ENCODE measurements around the gene PLEKHA7. TPM values are rescaled to one million over a fixed set of nuclear protein-coding genes. Genes with fewer than 3 reads are reported as not detected.

The PLEKHA7 gene
- total and polyA plus RNA-seq, 2 of the 8 experiments (the other 6 are each of a cell fraction or from before 2014, with no cell fraction given) = 11.4 to 25.6 TPM

- TF ChIP-seq CTCF (IDR thresholded peaks at IDR 0.05; ENCODE audit: control extremely low read depth in 1 of 3, insufficient read depth in 1 of 3, low read depth in 1 of 3, low read length in 3 of 3) (no peak), SIRT6 (IDR thresholded peaks at IDR 0.05; ENCODE audit: low read length) (no peak), JUN (IDR thresholded peaks at IDR 0.05; ENCODE audit: low read depth, low read length) (no peak), CREB1 (IDR thresholded peaks at IDR 0.05) (peak; percentile 82), EP300 (IDR thresholded peaks at IDR 0.05; ENCODE audit: borderline replicate concordance in 1 of 2, low read depth in 2 of 2, low read length in 2 of 2) (no peak), POLR2A (IDR thresholded peaks at IDR 0.05; ENCODE audit: control extremely low read depth in 1 of 2, low read depth in 2 of 2, low read length in 2 of 2) (peak; percentile 98), TAF7 (optimal IDR thresholded peaks at IDR 0.05; ENCODE audit: borderline replicate concordance, low read depth, low read length) (peak; percentile 75), POLR2AphosphoS5 (IDR thresholded peaks at IDR 0.05; ENCODE audit: low read depth, low read length) (peak; percentile 97), SAP30 (IDR thresholded peaks at IDR 0.05; ENCODE audit: insufficient read depth, insufficient replicate concordance, low read length) (no peak), ASH2L (IDR thresholded peaks at IDR 0.05; ENCODE audit: low read length) (peak; percentile 92), SIN3A (conservative IDR thresholded peaks at IDR 0.05 in 1 of 2, IDR thresholded peaks at IDR 0.05 in 1 of 2; ENCODE audit: low read depth in 1 of 2, low read length in 2 of 2) (peak in 1 of 2 experiments; percentile 82; a peak in 2 of 4 replicates), EGR1 (IDR thresholded peaks at IDR 0.05; ENCODE audit: borderline replicate concordance, low read depth, low read length) (no peak), ZNF274 (IDR thresholded peaks at IDR 0.05; ENCODE audit: borderline replicate concordance, extremely low read depth, low read length) (no peak), SP2 (IDR thresholded peaks at IDR 0.05; ENCODE audit: low read length) (no peak), BRCA1 (IDR thresholded peaks at IDR 0.05; ENCODE audit: low read depth, low read length) (no peak), KDM5A (IDR thresholded peaks at IDR 0.05; ENCODE audit: low read length) (peak; percentile 43; the same call in 1 of the 2 replicates), RFX5 (IDR thresholded peaks at IDR 0.05; ENCODE audit: borderline replicate concordance, low read depth, low read length) (no peak), HDAC2 (IDR thresholded peaks at IDR 0.05; ENCODE audit: borderline replicate concordance in 1 of 2, low read depth in 2 of 2, low read length in 2 of 2) (no peak), CEBPB (IDR thresholded peaks at IDR 0.05; ENCODE audit: low read depth, low read length) (no peak)
- TF ChIP-seq, protein P1, sequence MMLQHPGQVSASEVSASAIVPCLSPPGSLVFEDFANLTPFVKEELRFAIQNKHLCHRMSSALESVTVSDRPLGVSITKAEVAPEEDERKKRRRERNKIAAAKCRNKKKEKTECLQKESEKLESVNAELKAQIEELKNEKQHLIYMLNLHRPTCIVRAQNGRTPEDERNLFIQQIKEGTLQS (IDR thresholded peaks at IDR 0.05; ENCODE audit: insufficient read depth, low read depth, low read length) = no peak
These were observed 275.8 kb downstream of the PLEKHA7 start, which contains the start of gene C11orf58 (continued) for GRCh38 chr11:16738193-16738946.
